Right lobe of liver (tissue), 4 donors: ENCODE data around the gene TENM4.

ENCODE experiments used
- CTCF ChIP-seq, 4 donors: fragments of 200-600 bp in 3 of 4; fragments of 450-650 bp in 1 of 4; IDR thresholded peaks; one replicate each; pipeline versions ENCODE4 v1.5.1 to v1.8.0; 2016 to 2022; ENCODE audit warnings: antibody characterized with exemption in 4 of 4, mild to moderate bottlenecking in 2 of 4
- POLR2A ChIP-seq: fragments of 450-650 bp; IDR thresholded peaks from one replicate; pipeline ENCODE4 v1.6.1; 2017; ENCODE audit warnings: antibody characterized with exemption, mild to moderate bottlenecking
- donor health status: DM: no; HTN: no; CAD: no.
- donor health status: DM: no; HTN: no; CAD: no.
- donor health status: DM: no; HTN: yes; CAD: no.

- TF ChIP-seq POLR2A, result no peak
- TF ChIP-seq CTCF (IDR thresholded peaks at IDR 0.05), result no peak
Observed at GRCh38 chr11:79206951-79207350, 233.9 kb downstream of the TENM4 start.
